HEK293 (cell line): ENCODE data around the gene PLEKHF1.

Source experiments
- CTCF ChIA-PET: fragments of 350-600 bp; formaldehyde crosslinking; extraction: SDS; loops from one replicate; lab custom pipeline; 2021; ENCODE audit warnings: antibody characterized with exemption; lab: Yijun Ruan, JAX
- POLR2A ChIA-PET: fragments of 300-600 bp; formaldehyde crosslinking; extraction: SDS; loops from one replicate; lab custom pipeline; 2020; ENCODE audit warnings: antibody characterized with exemption, inconsistent platforms; lab: Yijun Ruan, JAX
- H3K27ac ChIP-seq: fragments of 200-500 bp; sonication (Bioruptor generic); 2 replicates; pipeline ENCODE4 v1.5.1; 2014; ENCODE audit warnings: low read depth, low read length, control low read depth, inconsistent platforms; ENCODE audit errors: extremely low read depth
- H3K36me3 ChIP-seq, 2 experiments: fragments of 200-500 bp in 1 of 2; sonication (Bioruptor generic) in 1 of 2; 1 replicate in 1 of 2; 2 replicates in 1 of 2; pipeline ENCODE4 v1.5.1; 2014 to 2017; ENCODE audit warnings: inconsistent platforms in 2 of 2, low read length in 2 of 2; ENCODE audit not compliant: control insufficient read depth in 2 of 2, insufficient read depth in 1 of 2
- H3K4me1 ChIP-seq: fragments of 200-500 bp; sonication (Bioruptor generic); 2 replicates; pipeline ENCODE4 v1.5.1; 2014; ENCODE audit warnings: mild to moderate bottlenecking, low read length, inconsistent platforms; ENCODE audit not compliant: control insufficient read depth, insufficient read depth
- H3K4me3 ChIP-seq: 2 replicates; pipeline ENCODE4 v1.5.1; 2011; ENCODE audit warnings: low read depth, mild to moderate bottlenecking, control low read depth, low read length, moderate library complexity
- H3K9me3 ChIP-seq: fragments of 200-500 bp; sonication (Bioruptor generic); 2 replicates; pipeline ENCODE4 v1.5.1; 2014; ENCODE audit warnings: low read depth, low read length, inconsistent platforms; ENCODE audit not compliant: control insufficient read depth, insufficient read depth
- GFI1B ChIP-seq: fragments of 450-650 bp; formaldehyde crosslinking; IDR thresholded peaks from 2 replicates; pipeline ENCODE4 v1.5.1; 2016; ENCODE audit warnings: missing biosample characterization, missing genetic modification characterization
- KLF1 ChIP-seq: fragments of 450-650 bp; formaldehyde crosslinking; IDR thresholded peaks from 2 replicates; pipeline ENCODE4 v1.5.1; 2016; ENCODE audit warnings: missing biosample characterization, missing genetic modification characterization
- KLF17 ChIP-seq: fragments of 450-650 bp; formaldehyde crosslinking; IDR thresholded peaks from 2 replicates; pipeline ENCODE4 v1.5.1; 2016; ENCODE audit warnings: missing biosample characterization, missing genetic modification characterization
- MEIS1 ChIP-seq: sonication (generic); formaldehyde crosslinking; IDR thresholded peaks from 2 replicates; pipeline ENCODE4 v1.8.1; 2022; ENCODE audit warnings: missing genetic modification reagents, mild to moderate bottlenecking, borderline replicate concordance
- SCRT1 ChIP-seq: fragments of 450-650 bp; formaldehyde crosslinking; IDR thresholded peaks from 2 replicates; pipeline ENCODE4 v1.5.1; 2016; ENCODE audit warnings: missing biosample characterization, missing genetic modification characterization, borderline replicate concordance
- SP2 ChIP-seq: fragments of 450-650 bp; formaldehyde crosslinking; IDR thresholded peaks from 2 replicates; pipeline ENCODE4 v1.5.1; 2016; ENCODE audit warnings: missing biosample characterization, missing genetic modification characterization
- ZBTB17 ChIP-seq: fragments of 450-650 bp; formaldehyde crosslinking; IDR thresholded peaks from 2 replicates; pipeline ENCODE4 v1.5.1; 2016; ENCODE audit warnings: missing biosample characterization, missing genetic modification characterization
- ZIC2 ChIP-seq: fragments of 450-650 bp; formaldehyde crosslinking; IDR thresholded peaks from 2 replicates; pipeline ENCODE4 v1.5.1; 2016; ENCODE audit warnings: missing biosample characterization, missing genetic modification characterization
- ZNF121 ChIP-seq: fragments of 450-650 bp; formaldehyde crosslinking; IDR thresholded peaks from 2 replicates; pipeline ENCODE4 v1.5.1; 2016; ENCODE audit warnings: missing biosample characterization, missing genetic modification characterization
- ZNF169 ChIP-seq: fragments of 450-650 bp; formaldehyde crosslinking; IDR thresholded peaks from 2 replicates; pipeline ENCODE4 v1.5.1; 2016; ENCODE audit warnings: missing biosample characterization, missing genetic modification characterization
- ZNF274 ChIP-seq, 2 experiments: fragments of 200-500 bp in 1 of 2; fragments of 450-650 bp in 1 of 2; sonication (Bioruptor generic) in 1 of 2; formaldehyde crosslinking in 1 of 2; IDR thresholded peaks; 2 replicates each; pipeline versions ENCODE4 v1.5.1 to v1.6.1; 2014 to 2016; ENCODE audit warnings: borderline replicate concordance in 1 of 2, inconsistent platforms in 1 of 2, low read length in 1 of 2, missing biosample characterization in 1 of 2, missing genetic modification characterization in 1 of 2
- ZNF335 ChIP-seq: fragments of 450-650 bp; formaldehyde crosslinking; conservative IDR thresholded peaks from 2 replicates; pipeline ENCODE4 v1.5.1; 2016; ENCODE audit warnings: missing biosample characterization, missing genetic modification characterization
- ZNF362 ChIP-seq: fragments of 450-650 bp; formaldehyde crosslinking; IDR thresholded peaks from 2 replicates; pipeline ENCODE4 v1.5.1; 2016; ENCODE audit warnings: missing biosample characterization, missing genetic modification characterization
- ZNF37A ChIP-seq: fragments of 450-650 bp; IDR thresholded peaks from 2 replicates; pipeline ENCODE4 v1.5.1; 2018; ENCODE audit warnings: missing biosample characterization, missing genetic modification characterization
- ZNF449 ChIP-seq: fragments of 450-650 bp; formaldehyde crosslinking; IDR thresholded peaks from 2 replicates; pipeline ENCODE4 v1.5.1; 2017; ENCODE audit warnings: missing biosample characterization, mild to moderate bottlenecking, missing genetic modification characterization, moderate library complexity
- ZNF600 ChIP-seq: fragments of 450-650 bp; formaldehyde crosslinking; IDR thresholded peaks from 2 replicates; pipeline ENCODE4 v1.5.1; 2016; ENCODE audit warnings: missing biosample characterization, missing genetic modification characterization
- ZNF621 ChIP-seq: fragments of 450-650 bp; formaldehyde crosslinking; IDR thresholded peaks from 2 replicates; pipeline ENCODE4 v1.5.1; 2017; ENCODE audit warnings: missing biosample characterization, missing genetic modification characterization
- ZNF623 ChIP-seq: fragments of 450-650 bp; formaldehyde crosslinking; IDR thresholded peaks from 2 replicates; pipeline ENCODE4 v1.5.1; 2016; ENCODE audit warnings: missing biosample characterization, missing genetic modification characterization
- ZNF660 ChIP-seq: fragments of 450-650 bp; IDR thresholded peaks from 2 replicates; pipeline ENCODE4 v1.5.1; 2018; ENCODE audit warnings: missing biosample characterization, mild to moderate bottlenecking, missing genetic modification characterization
- ZNF707 ChIP-seq: fragments of 450-650 bp; formaldehyde crosslinking; IDR thresholded peaks from 2 replicates; pipeline ENCODE4 v1.5.1; 2016; ENCODE audit warnings: missing biosample characterization, missing genetic modification characterization
- ZNF747 ChIP-seq: fragments of 450-650 bp; formaldehyde crosslinking; IDR thresholded peaks from 2 replicates; pipeline ENCODE4 v1.5.1; 2016; ENCODE audit warnings: missing biosample characterization, missing genetic modification characterization
- ZNF791 ChIP-seq: fragments of 450-650 bp; formaldehyde crosslinking; IDR thresholded peaks from 2 replicates; pipeline ENCODE4 v1.5.1; 2016; ENCODE audit warnings: missing biosample characterization, missing genetic modification characterization
- ZSCAN16 ChIP-seq: fragments of 450-650 bp; formaldehyde crosslinking; IDR thresholded peaks from 2 replicates; pipeline ENCODE4 v1.5.1; 2016; ENCODE audit warnings: missing biosample characterization, missing genetic modification characterization
- TF ChIP-seq, protein P1 (sequence below): fragments of 450-650 bp; formaldehyde crosslinking; IDR thresholded peaks from 2 replicates; pipeline ENCODE4 v1.5.1; 2016; ENCODE audit warnings: missing biosample characterization, missing genetic modification characterization

Gene PLEKHF1

GRCh38 chr19:29623726-29624488 is 41.4 kb upstream of the PLEKHF1 start:
- ChIA-PET CTCF (interaction anchor here (0.6 to 10.5 kb wide), 7 partner anchors 13 to 91 kb away, joined by 3 to 94 read pairs (median 5); partner anchors contain the start of genes C19orf12 and POP4), POLR2A (interaction anchor here (0.6 to 1.2 kb wide), 5 partner anchors 14 to 61 kb away, joined by 3 to 7 read pairs (median 4); partner anchors contain the start of genes PLEKHF1 and POP4)
- Histone ChIP-seq H3K4me3 (no peak overlapping the region), H3K27ac (no peak overlapping the region), H3K36me3 (no peaks in the 10 kb centered on the region), H3K4me1 (0 out of 2 replicates have a peak, but pooled peaks cover 3% of the 10 kb centered on the region), H3K9me3 (no peaks in the 10 kb centered on the region)
- TF ChIP-seq GFI1B (tag by site-specific recombination) = no peak
- TF ChIP-seq ZNF274 (IDR thresholded peaks at IDR 0.05; ENCODE audit: low read length) = no peak
- no peak for TF ChIP-seq ZNF274 (tag by site-specific recombination; IDR thresholded peaks at IDR 0.05; ENCODE audit: borderline replicate concordance)
- peak; percentile 85 for TF ChIP-seq ZIC2
- TF ChIP-seq ZNF623 = peak; percentile 47
- no peak for TF ChIP-seq ZSCAN16 (tag by site-specific recombination)
- no peak for TF ChIP-seq ZNF660
- 0 out of 2 replicates have a peak, but pooled peaks have one; percentile 56 for TF ChIP-seq ZNF747
- peak; percentile 95 for TF ChIP-seq ZNF335
- no peak for TF ChIP-seq ZNF600 (tag by site-specific recombination)
- no peak for TF ChIP-seq ZNF449 (tag by site-specific recombination)
- TF ChIP-seq ZNF169 = no peak
- TF ChIP-seq SP2 (tag by site-specific recombination) = no peak
- peak; percentile 87 for TF ChIP-seq KLF17 (tag by site-specific recombination)
- TF ChIP-seq, protein P1, sequence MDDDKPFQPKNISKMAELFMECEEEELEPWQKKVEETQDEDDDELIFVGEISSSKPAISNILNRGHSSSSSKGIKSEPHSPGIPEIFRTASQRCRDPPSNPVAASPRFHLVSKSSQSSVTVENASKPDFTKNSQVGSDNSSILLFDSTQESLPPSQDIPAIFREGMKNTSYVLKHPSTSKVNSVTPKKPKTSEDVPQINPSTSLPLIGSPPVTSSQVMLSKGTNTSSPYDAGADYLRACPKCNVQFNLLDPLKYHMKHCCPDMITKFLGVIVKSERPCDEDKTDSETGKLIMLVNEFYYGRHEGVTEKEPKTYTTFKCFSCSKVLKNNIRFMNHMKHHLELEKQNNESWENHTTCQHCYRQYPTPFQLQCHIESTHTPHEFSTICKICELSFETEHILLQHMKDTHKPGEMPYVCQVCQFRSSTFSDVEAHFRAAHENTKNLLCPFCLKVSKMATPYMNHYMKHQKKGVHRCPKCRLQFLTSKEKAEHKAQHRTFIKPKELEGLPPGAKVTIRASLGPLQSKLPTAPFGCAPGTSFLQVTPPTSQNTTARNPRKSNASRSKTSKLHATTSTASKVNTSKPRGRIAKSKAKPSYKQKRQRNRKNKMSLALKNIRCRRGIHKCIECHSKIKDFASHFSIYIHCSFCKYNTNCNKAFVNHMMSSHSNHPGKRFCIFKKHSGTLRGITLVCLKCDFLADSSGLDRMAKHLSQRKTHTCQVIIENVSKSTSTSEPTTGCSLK (tag by site-specific recombination) = no peak
- TF ChIP-seq ZNF362 (tag by site-specific recombination) = no peak
- peak; percentile 100 for TF ChIP-seq KLF1 (tag by site-specific recombination)
- no peak for TF ChIP-seq ZNF121 (tag by site-specific recombination)
- TF ChIP-seq ZNF621 (tag by site-specific recombination) = no peak
- TF ChIP-seq ZNF707 = no peak
- no peak for TF ChIP-seq SCRT1 (tag by site-specific recombination)
- no peak for TF ChIP-seq ZNF37A (tag by site-specific recombination)
- TF ChIP-seq MEIS1 (CRISPR knock-in tag) = no peak
- TF ChIP-seq ZBTB17 (tag by site-specific recombination) = no peak
- TF ChIP-seq ZNF791 (tag by site-specific recombination) = no peak
